Raji (cell line): Measurements from ENCODE around the gene MAGIX.

ENCODE experiments used
- POLR2A ChIP-seq: IDR thresholded peaks from 2 replicates; pipeline ENCODE4 v1.6.1; 2011; ENCODE audit warnings: low read depth, low read length, control low read depth; ENCODE audit not compliant: insufficient read depth

Gene MAGIX

GRCh38 chrX:49162620-49163019 is at the start of gene MAGIX:
Gene MAGIX (plus strand): TSS chrX:49162758. CDS start chrX:49162890, 132 bp downstream.
- no peak for TF ChIP-seq POLR2A

GRCh38 chrX:49116076-49116475 is 46.5 kb upstream of the MAGIX start:
- TF ChIP-seq POLR2A, result no peak

GRCh38 chrX:49116716-49117115 is 45.8 kb upstream of the MAGIX start:
- no peak for TF ChIP-seq POLR2A

GRCh38 chrX:49117581-49117980 is 45.0 kb upstream of the MAGIX start:
- no peak for TF ChIP-seq POLR2A

GRCh38 chrX:49120091-49120490 is 42.5 kb upstream of the MAGIX start:
- no peak for TF ChIP-seq POLR2A

- no peak for TF ChIP-seq POLR2A
These were observed 40.1 kb upstream of the MAGIX start for GRCh38 chrX:49122499-49122898.

GRCh38 chrX:49129427-49129826 is 33.1 kb upstream of the MAGIX start:
- TF ChIP-seq POLR2A, result no peak

GRCh38 chrX:49133759-49134158 is 28.8 kb upstream of the MAGIX start:
- TF ChIP-seq POLR2A, result no peak

GRCh38 chrX:49137492-49137891 is 25.1 kb upstream of the MAGIX start:
- no peak for TF ChIP-seq POLR2A

- TF ChIP-seq POLR2A, result no peak
These were observed 22.8 kb upstream of the MAGIX start for GRCh38 chrX:49139713-49140112.

GRCh38 chrX:49147282-49147681 is 15.3 kb upstream of the MAGIX start:
- TF ChIP-seq POLR2A, result no peak

- no peak for TF ChIP-seq POLR2A
These were observed 14.6 kb upstream of the MAGIX start for GRCh38 chrX:49147936-49148335.

GRCh38 chrX:49153467-49153866 is 9.1 kb upstream of the MAGIX start:
- TF ChIP-seq POLR2A, result no peak

GRCh38 chrX:49155243-49155899 is 7.2 kb upstream of the MAGIX start:
- no peak for TF ChIP-seq POLR2A

GRCh38 chrX:49155900-49156837 is 6.4 kb upstream of the MAGIX start:
- TF ChIP-seq POLR2A, result peak; percentile 34

- no peak for TF ChIP-seq POLR2A
These were observed 5.4 kb upstream of the MAGIX start for GRCh38 chrX:49157194-49157593.
